HCT116 (cell line): Measurements from ENCODE around the gene TM4SF20.

Source experiments
- EGR1 ChIP-seq: IDR thresholded peaks from 2 replicates; pipeline ENCODE4 v1.6.1; 2012; ENCODE audit warnings: low read depth
- ELF1 ChIP-seq: IDR thresholded peaks from 2 replicates; pipeline ENCODE4 v1.6.1; 2012; ENCODE audit warnings: low read depth, borderline replicate concordance
- EZH2 ChIP-seq: fragments of 200-600 bp; sonication (generic); IDR thresholded peaks from 2 replicates; pipeline ENCODE4 v1.6.1; 2017; ENCODE audit warnings: antibody characterized with exemption, mixed run types
- EZH2phosphoT487 ChIP-seq: fragments of 200-600 bp; IDR thresholded peaks from 2 replicates; pipeline ENCODE4 v1.6.1; 2018; ENCODE audit warnings: antibody characterized with exemption, borderline replicate concordance
- POLR2A ChIP-seq: IDR thresholded peaks from 2 replicates; pipeline ENCODE4 v1.7.0; 2011; ENCODE audit warnings: borderline replicate concordance; ENCODE audit not compliant: insufficient read depth, insufficient read length; ENCODE audit errors: extremely low read depth
- POLR2AphosphoS5 ChIP-seq: IDR thresholded peaks from 2 replicates; pipeline ENCODE4 v1.6.1; 2011; ENCODE audit warnings: mild to moderate bottlenecking, low read depth, low read length, moderate library complexity
- RAD21 ChIP-seq: IDR thresholded peaks from 2 replicates; pipeline ENCODE4 v1.6.1; 2012; ENCODE audit warnings: low read depth, mild to moderate bottlenecking
- SIN3A ChIP-seq: IDR thresholded peaks from 2 replicates; pipeline ENCODE4 v1.6.1; 2012; ENCODE audit warnings: low read depth
- SRF ChIP-seq: IDR thresholded peaks from 2 replicates; pipeline ENCODE4 v1.6.1; 2012; ENCODE audit warnings: low read depth
- YY1 ChIP-seq: IDR thresholded peaks from 2 replicates; pipeline ENCODE4 v1.6.1; 2011; ENCODE audit warnings: low read length, low read depth, moderate library complexity, mild to moderate bottlenecking; ENCODE audit not compliant: insufficient replicate concordance; ENCODE audit errors: extremely low read depth
- TF ChIP-seq, protein P1 (sequence below), 3 experiments: fragments of 200-600 bp in 1 of 3; sonication (generic) in 1 of 3; IDR thresholded peaks in 2 of 3; conservative IDR thresholded peaks in 1 of 3; 2 replicates each; pipeline ENCODE4 v1.5.1; 2012 to 2017; ENCODE audit warnings: low read depth in 2 of 3, low read length in 2 of 3, antibody characterized with exemption in 1 of 3, borderline replicate concordance in 1 of 3, control low read depth in 1 of 3, mild to moderate bottlenecking in 1 of 3, mixed read lengths in 1 of 3, mixed run types in 1 of 3, moderate library complexity in 1 of 3; ENCODE audit not compliant: insufficient read depth in 1 of 3
- TF ChIP-seq, protein P2 (sequence below): IDR thresholded peaks from 2 replicates; pipeline ENCODE4 v1.6.1; 2012
- TF ChIP-seq, protein P3 (sequence below): IDR thresholded peaks from 2 replicates; pipeline ENCODE4 v1.6.1; 2012; ENCODE audit warnings: low read depth

DNA sequence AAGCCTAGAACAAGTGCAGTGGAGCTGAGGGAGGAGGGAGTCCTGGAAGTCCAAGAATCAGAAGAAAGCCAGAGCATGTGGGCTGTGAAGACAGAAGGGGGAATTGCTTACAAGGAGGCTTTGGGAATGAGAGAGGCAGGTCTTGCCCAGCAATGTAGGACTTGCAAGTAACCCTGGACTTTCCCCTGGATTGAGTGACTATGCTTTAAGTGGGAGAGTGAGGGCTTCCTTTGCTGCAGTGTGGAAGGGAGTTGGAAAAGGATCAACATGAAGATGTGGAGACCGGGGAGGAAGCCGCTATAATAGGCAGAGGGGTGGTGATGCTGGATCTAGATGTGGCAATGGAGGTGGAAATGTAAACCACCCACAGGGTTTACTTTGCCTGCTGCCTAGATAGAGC is 22.4 kb upstream of the TM4SF20 start:
- TF ChIP-seq POLR2A (no peak), EGR1 (no peak), EZH2phosphoT487 (no peak), ELF1 (no peak), POLR2AphosphoS5 (no peak), EZH2 (no peak), SIN3A (no peak), RAD21 (no peak), SRF (no peak), YY1 (no peak)
- TF ChIP-seq, protein P1, sequence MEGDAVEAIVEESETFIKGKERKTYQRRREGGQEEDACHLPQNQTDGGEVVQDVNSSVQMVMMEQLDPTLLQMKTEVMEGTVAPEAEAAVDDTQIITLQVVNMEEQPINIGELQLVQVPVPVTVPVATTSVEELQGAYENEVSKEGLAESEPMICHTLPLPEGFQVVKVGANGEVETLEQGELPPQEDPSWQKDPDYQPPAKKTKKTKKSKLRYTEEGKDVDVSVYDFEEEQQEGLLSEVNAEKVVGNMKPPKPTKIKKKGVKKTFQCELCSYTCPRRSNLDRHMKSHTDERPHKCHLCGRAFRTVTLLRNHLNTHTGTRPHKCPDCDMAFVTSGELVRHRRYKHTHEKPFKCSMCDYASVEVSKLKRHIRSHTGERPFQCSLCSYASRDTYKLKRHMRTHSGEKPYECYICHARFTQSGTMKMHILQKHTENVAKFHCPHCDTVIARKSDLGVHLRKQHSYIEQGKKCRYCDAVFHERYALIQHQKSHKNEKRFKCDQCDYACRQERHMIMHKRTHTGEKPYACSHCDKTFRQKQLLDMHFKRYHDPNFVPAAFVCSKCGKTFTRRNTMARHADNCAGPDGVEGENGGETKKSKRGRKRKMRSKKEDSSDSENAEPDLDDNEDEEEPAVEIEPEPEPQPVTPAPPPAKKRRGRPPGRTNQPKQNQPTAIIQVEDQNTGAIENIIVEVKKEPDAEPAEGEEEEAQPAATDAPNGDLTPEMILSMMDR (IDR thresholded peaks at IDR 0.05 in 2 of 3, conservative IDR thresholded peaks at IDR 0.05 in 1 of 3; ENCODE audit: borderline replicate concordance in 1 of 3, insufficient read depth in 1 of 3, low read depth in 2 of 3, low read length in 2 of 3): no peak
- TF ChIP-seq, protein P2, sequence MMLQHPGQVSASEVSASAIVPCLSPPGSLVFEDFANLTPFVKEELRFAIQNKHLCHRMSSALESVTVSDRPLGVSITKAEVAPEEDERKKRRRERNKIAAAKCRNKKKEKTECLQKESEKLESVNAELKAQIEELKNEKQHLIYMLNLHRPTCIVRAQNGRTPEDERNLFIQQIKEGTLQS: no peak
- TF ChIP-seq, protein P3, sequence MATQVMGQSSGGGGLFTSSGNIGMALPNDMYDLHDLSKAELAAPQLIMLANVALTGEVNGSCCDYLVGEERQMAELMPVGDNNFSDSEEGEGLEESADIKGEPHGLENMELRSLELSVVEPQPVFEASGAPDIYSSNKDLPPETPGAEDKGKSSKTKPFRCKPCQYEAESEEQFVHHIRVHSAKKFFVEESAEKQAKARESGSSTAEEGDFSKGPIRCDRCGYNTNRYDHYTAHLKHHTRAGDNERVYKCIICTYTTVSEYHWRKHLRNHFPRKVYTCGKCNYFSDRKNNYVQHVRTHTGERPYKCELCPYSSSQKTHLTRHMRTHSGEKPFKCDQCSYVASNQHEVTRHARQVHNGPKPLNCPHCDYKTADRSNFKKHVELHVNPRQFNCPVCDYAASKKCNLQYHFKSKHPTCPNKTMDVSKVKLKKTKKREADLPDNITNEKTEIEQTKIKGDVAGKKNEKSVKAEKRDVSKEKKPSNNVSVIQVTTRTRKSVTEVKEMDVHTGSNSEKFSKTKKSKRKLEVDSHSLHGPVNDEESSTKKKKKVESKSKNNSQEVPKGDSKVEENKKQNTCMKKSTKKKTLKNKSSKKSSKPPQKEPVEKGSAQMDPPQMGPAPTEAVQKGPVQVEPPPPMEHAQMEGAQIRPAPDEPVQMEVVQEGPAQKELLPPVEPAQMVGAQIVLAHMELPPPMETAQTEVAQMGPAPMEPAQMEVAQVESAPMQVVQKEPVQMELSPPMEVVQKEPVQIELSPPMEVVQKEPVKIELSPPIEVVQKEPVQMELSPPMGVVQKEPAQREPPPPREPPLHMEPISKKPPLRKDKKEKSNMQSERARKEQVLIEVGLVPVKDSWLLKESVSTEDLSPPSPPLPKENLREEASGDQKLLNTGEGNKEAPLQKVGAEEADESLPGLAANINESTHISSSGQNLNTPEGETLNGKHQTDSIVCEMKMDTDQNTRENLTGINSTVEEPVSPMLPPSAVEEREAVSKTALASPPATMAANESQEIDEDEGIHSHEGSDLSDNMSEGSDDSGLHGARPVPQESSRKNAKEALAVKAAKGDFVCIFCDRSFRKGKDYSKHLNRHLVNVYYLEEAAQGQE: no peak
